Astrocyte (in vitro differentiated cells and primary cell): ENCODE measurements around the gene CABP4. TPM values are rescaled to one million over a fixed set of nuclear protein-coding genes. Genes with fewer than 3 reads are reported as not detected.

ENCODE experiments used
- DNase-seq: peaks from one replicate; pipeline ENCODE4 v3.0.0-alpha.2; 2010; ENCODE audit warnings: low read depth
- FAIRE-seq: peaks from 2 replicates; lab custom pipeline; 2011; peaks lifted over from hg19 to GRCh38; lab: Jason Lieb, UNC
- H2AFZ ChIP-seq: 2 replicates; pipeline ENCODE4 v1.6.0; 2012; ENCODE audit warnings: low read depth, low read length, inconsistent platforms
- H3K27ac ChIP-seq: 2 replicates; pipeline ENCODE4 v1.5.1; 2011; ENCODE audit warnings: low read depth, low read length, inconsistent platforms
- H3K27me3 ChIP-seq: 2 replicates; pipeline ENCODE4 v1.6.0; 2011; ENCODE audit warnings: low read length, inconsistent platforms; ENCODE audit not compliant: insufficient read depth
- H3K36me3 ChIP-seq: 2 replicates; pipeline ENCODE4 v1.5.1; 2011; ENCODE audit warnings: low read length, inconsistent platforms; ENCODE audit not compliant: insufficient read depth
- H3K4me1 ChIP-seq: 2 replicates; pipeline ENCODE4 v1.5.1; 2011; ENCODE audit warnings: low read length, inconsistent platforms; ENCODE audit not compliant: insufficient read depth
- H3K4me2 ChIP-seq: 2 replicates; pipeline ENCODE4 v1.6.0; 2012; ENCODE audit warnings: low read length, inconsistent platforms
- H3K4me3 ChIP-seq: 2 replicates; pipeline ENCODE4 v1.5.1; 2011; ENCODE audit warnings: low read depth, mild to moderate bottlenecking, low read length, inconsistent platforms; ENCODE audit not compliant: insufficient read depth
- H3K79me2 ChIP-seq: 2 replicates; pipeline ENCODE4 v1.6.0; 2012; ENCODE audit warnings: mild to moderate bottlenecking, low read length, inconsistent platforms; ENCODE audit not compliant: insufficient read depth
- H3K9ac ChIP-seq: 2 replicates; pipeline ENCODE4 v1.6.0; 2012; ENCODE audit warnings: mild to moderate bottlenecking, low read length, inconsistent platforms
- H3K9me3 ChIP-seq: 2 replicates; pipeline ENCODE4 v1.5.1; 2012; ENCODE audit warnings: low read depth, mild to moderate bottlenecking, low read length, inconsistent platforms; ENCODE audit not compliant: insufficient read depth
- H4K20me1 ChIP-seq: 2 replicates; pipeline ENCODE4 v1.6.0; 2012; ENCODE audit warnings: low read length, inconsistent platforms; ENCODE audit not compliant: insufficient read depth
- H3K27ac Mint-ChIP-seq: one replicate; pipeline ENCODE4 v1.8.0; 2021; ENCODE audit warnings: mild to moderate bottlenecking, mixed read lengths; ENCODE audit not compliant: unreplicated experiment
- H3K27me3 Mint-ChIP-seq: one replicate; pipeline ENCODE4 v1.8.0; 2021; ENCODE audit warnings: low read depth, mixed read lengths; ENCODE audit not compliant: unreplicated experiment
- H3K36me3 Mint-ChIP-seq: one replicate; pipeline ENCODE4 v1.8.0; 2021; ENCODE audit warnings: low read depth, mixed read lengths; ENCODE audit not compliant: unreplicated experiment
- H3K4me1 Mint-ChIP-seq: one replicate; pipeline ENCODE4 v1.8.0; 2021; ENCODE audit warnings: low read depth, mixed read lengths; ENCODE audit not compliant: unreplicated experiment
- H3K4me3 Mint-ChIP-seq: one replicate; pipeline ENCODE4 v1.8.0; 2021; ENCODE audit warnings: mild to moderate bottlenecking, moderate library complexity, mixed read lengths; ENCODE audit not compliant: unreplicated experiment
- H3K9me3 Mint-ChIP-seq: one replicate; pipeline ENCODE4 v1.8.0; 2021; ENCODE audit warnings: mild to moderate bottlenecking, mixed read lengths; ENCODE audit not compliant: unreplicated experiment
- CTCF ChIP-seq: IDR thresholded peaks from 2 replicates; pipeline ENCODE4 v1.5.1; 2011; ENCODE audit warnings: low read depth, mild to moderate bottlenecking, inconsistent platforms, low read length, moderate library complexity; ENCODE audit not compliant: insufficient read depth
- EZH2 ChIP-seq: IDR thresholded peaks from 2 replicates; pipeline ENCODE4 v1.6.1; 2012; ENCODE audit warnings: mild to moderate bottlenecking, low read length, inconsistent platforms; ENCODE audit not compliant: insufficient read depth
- total RNA-seq: library from RNA; stranded (reverse); gene quantifications from 2 replicates; pipeline ENCODE4 v1.2.1, GENCODE V29; 2021

The CABP4 gene
- total RNA-seq, 1 donor from 2014 or later: not detected

GRCh38 chr11:67437082-67437808 lies 17.9 kb upstream of the CABP4 start, which contains the start of gene PTPRCAP:
PTPRCAP (minus strand) TSS chr11:67437682; CDS start chr11:67437619, 63 bp downstream.
- no peak for TF ChIP-seq EZH2
- TF ChIP-seq CTCF: no peak
- H3K4me1 Mint-ChIP-seq: peaks cover 9% of the 10 kb centered on the region
- H3K27ac Mint-ChIP-seq: peak within 1 kb of the TSS; percentile 55
- Histone ChIP-seq H3K9ac (no peak within 1 kb of the TSS), H3K9me3 (no peaks in the 10 kb centered on the region), H3K4me3 (no peak within 1 kb of the TSS), H3K4me1 (peaks cover 14% of the 10 kb centered on the region), H3K27ac (no peak within 1 kb of the TSS), H3K27me3 (no peaks in the 10 kb centered on the region), H3K4me2 (peak within 1 kb of the TSS; percentile 19), H3K36me3 (peaks cover 6% of the 10 kb centered on the region), H3K79me2 (peaks cover 7% of the 10 kb centered on the region), H4K20me1 (peaks cover 13% of the 10 kb centered on the region), H2AFZ (no peak within 1 kb of the TSS)
- peak within 1 kb of the TSS; percentile 62 for H3K4me3 Mint-ChIP-seq
- peaks cover 5% of the 10 kb centered on the region for H3K36me3 Mint-ChIP-seq
- FAIRE-seq: no peak
- no peak for DNase-seq
- no peaks in the 10 kb centered on the region for H3K9me3 Mint-ChIP-seq
- no peaks in the 10 kb centered on the region for H3K27me3 Mint-ChIP-seq

GRCh38 chr11:67437809-67438157 lies 17.4 kb upstream of the CABP4 start:
- no peak overlapping the region for H3K27ac Mint-ChIP-seq
- H3K27me3 Mint-ChIP-seq: no peaks in the 10 kb centered on the region
- H3K4me3 ChIP-seq: no peak overlapping the region
- peaks cover 2% of the 10 kb centered on the region for H3K36me3 ChIP-seq
- peaks cover 1% of the 10 kb centered on the region for H3K36me3 Mint-ChIP-seq
- H3K9me3 Mint-ChIP-seq: no peaks in the 10 kb centered on the region
- peaks cover 11% of the 10 kb centered on the region for H3K4me1 Mint-ChIP-seq
- FAIRE-seq (no peak), DNase-seq (no peak)
- no peak overlapping the region for H3K4me2 ChIP-seq
- no peaks in the 10 kb centered on the region for H3K9me3 ChIP-seq
- H4K20me1 ChIP-seq: peaks cover 19% of the 10 kb centered on the region
- H3K4me3 Mint-ChIP-seq: no peak overlapping the region
- no peaks in the 10 kb centered on the region for H3K27me3 ChIP-seq
- no peak overlapping the region for H3K27ac ChIP-seq
- H3K9ac ChIP-seq: no peak overlapping the region
- TF ChIP-seq CTCF (no peak), EZH2 (no peak)
- peaks cover 12% of the 10 kb centered on the region for H3K79me2 ChIP-seq
- peaks cover 20% of the 10 kb centered on the region for H3K4me1 ChIP-seq
- no peak overlapping the region for H2AFZ ChIP-seq

GRCh38 chr11:67438158-67438902 lies 16.8 kb upstream of the CABP4 start:
- Histone ChIP-seq H3K36me3 (peaks cover 2% of the 10 kb centered on the region), H3K27me3 (no peaks in the 10 kb centered on the region), H3K27ac (no peak overlapping the region), H3K9me3 (no peaks in the 10 kb centered on the region), H3K4me2 (no peak overlapping the region), H3K4me1 (peaks cover 22% of the 10 kb centered on the region), H3K79me2 (peaks cover 15% of the 10 kb centered on the region), H3K9ac (no peak overlapping the region), H4K20me1 (peaks cover 20% of the 10 kb centered on the region), H2AFZ (no peak overlapping the region), H3K4me3 (no peak overlapping the region)
- H3K4me1 Mint-ChIP-seq: peaks cover 11% of the 10 kb centered on the region
- DNase-seq: no peak
- TF ChIP-seq EZH2: no peak
- no peak for TF ChIP-seq CTCF
- no peak for FAIRE-seq
- H3K9me3 Mint-ChIP-seq: no peaks in the 10 kb centered on the region
- H3K4me3 Mint-ChIP-seq: no peak overlapping the region
- peaks cover 1% of the 10 kb centered on the region for H3K36me3 Mint-ChIP-seq
- no peak overlapping the region for H3K27ac Mint-ChIP-seq
- no peaks in the 10 kb centered on the region for H3K27me3 Mint-ChIP-seq
